ENCODE results near the gene NECTIN3. TPM values are rescaled to one million over a fixed set of nuclear protein-coding genes. Genes with fewer than 3 reads are reported as not detected.

The NECTIN3 gene
- polyA plus RNA-seq, 3 donors = not detected

DNA sequence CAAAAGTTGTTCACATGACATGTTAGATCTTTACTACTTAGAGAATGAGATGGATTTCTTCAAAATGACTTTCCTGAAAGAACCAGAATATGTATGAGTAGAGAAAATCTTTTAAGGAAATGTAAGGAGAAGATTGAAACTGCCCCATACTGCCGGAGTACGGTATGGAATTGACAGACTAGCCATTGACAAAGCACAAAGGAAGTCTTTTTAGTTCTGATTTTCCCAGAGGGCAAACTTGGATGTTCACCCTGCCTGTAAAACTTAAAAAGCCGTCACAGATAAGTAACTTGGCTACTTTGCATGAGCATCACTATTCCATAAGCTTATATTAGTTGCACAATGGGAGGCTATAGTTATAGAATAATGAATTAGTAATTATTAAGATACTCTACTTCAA is 93.8 kb downstream of the NECTIN3 start:
- Histone ChIP-seq H3K4me3 (replicated peaks in 1 of 3; ENCODE audit: low read depth in 2 of 3, low read length in 3 of 3) (no peak overlapping the region), H3K9ac (ENCODE audit: insufficient read depth, low read length, poor library complexity, severe bottlenecking) (no peak overlapping the region), H3K79me2 (ENCODE audit: insufficient read depth, low read length) (no peaks in the 10 kb centered on the region), H3K27me3 (ENCODE audit: control insufficient read depth in 2 of 2, insufficient read depth in 2 of 2, low read length in 2 of 2) (no peaks in the 10 kb centered on the region), H4K20me1 (ENCODE audit: insufficient read depth, low read length) (no peaks in the 10 kb centered on the region), H3K27ac (ENCODE audit: low read depth in 1 of 2, low read length in 2 of 2) (no peak overlapping the region), H3K9me3 (replicated peaks in 1 of 2; ENCODE audit: control insufficient read depth in 1 of 2, insufficient read depth in 1 of 2, low read length in 2 of 2) (peaks cover 0 to 6% of the 10 kb centered on the region in 2 donors), H3K4me2 (replicated peaks; ENCODE audit: extremely low read depth, low read length, poor library complexity, severe bottlenecking) (no peak overlapping the region), H3K36me3 (replicated peaks in 1 of 2; ENCODE audit: control insufficient read depth in 1 of 2, insufficient read depth in 2 of 2, low read length in 2 of 2) (no peaks in the 10 kb centered on the region), H2AFZ (ENCODE audit: insufficient read depth, low read depth, low read length, poor library complexity, severe bottlenecking) (no peak overlapping the region), H3K4me1 (ENCODE audit: control insufficient read depth in 1 of 2, insufficient read depth in 2 of 2, low read length in 2 of 2) (no peaks in the 10 kb centered on the region)
- Mint-ChIP-seq H3K4me3 (no peak overlapping the region), H3K27me3 (ENCODE audit: low read depth in 3 of 3) (no peaks in the 10 kb centered on the region), H3K9me3 (peaks cover 1 to 11% (median 5%) of the 10 kb centered on the region in 7 donors), H3K36me3 (no peaks in the 10 kb centered on the region), H3K4me1 (no peaks in the 10 kb centered on the region), H3K27ac (no peak overlapping the region)
- intact Hi-C loops (cut with micrococcal nuclease) = no loop called here
- no CpG with 5 or more reads among the region's 3 CpGs for WGBS (ENCODE audit: insufficient coverage)
- no peak for DNase-seq
- TF ChIP-seq, protein P1, sequence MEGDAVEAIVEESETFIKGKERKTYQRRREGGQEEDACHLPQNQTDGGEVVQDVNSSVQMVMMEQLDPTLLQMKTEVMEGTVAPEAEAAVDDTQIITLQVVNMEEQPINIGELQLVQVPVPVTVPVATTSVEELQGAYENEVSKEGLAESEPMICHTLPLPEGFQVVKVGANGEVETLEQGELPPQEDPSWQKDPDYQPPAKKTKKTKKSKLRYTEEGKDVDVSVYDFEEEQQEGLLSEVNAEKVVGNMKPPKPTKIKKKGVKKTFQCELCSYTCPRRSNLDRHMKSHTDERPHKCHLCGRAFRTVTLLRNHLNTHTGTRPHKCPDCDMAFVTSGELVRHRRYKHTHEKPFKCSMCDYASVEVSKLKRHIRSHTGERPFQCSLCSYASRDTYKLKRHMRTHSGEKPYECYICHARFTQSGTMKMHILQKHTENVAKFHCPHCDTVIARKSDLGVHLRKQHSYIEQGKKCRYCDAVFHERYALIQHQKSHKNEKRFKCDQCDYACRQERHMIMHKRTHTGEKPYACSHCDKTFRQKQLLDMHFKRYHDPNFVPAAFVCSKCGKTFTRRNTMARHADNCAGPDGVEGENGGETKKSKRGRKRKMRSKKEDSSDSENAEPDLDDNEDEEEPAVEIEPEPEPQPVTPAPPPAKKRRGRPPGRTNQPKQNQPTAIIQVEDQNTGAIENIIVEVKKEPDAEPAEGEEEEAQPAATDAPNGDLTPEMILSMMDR (IDR thresholded peaks at IDR 0.05) = no peak

DNA sequence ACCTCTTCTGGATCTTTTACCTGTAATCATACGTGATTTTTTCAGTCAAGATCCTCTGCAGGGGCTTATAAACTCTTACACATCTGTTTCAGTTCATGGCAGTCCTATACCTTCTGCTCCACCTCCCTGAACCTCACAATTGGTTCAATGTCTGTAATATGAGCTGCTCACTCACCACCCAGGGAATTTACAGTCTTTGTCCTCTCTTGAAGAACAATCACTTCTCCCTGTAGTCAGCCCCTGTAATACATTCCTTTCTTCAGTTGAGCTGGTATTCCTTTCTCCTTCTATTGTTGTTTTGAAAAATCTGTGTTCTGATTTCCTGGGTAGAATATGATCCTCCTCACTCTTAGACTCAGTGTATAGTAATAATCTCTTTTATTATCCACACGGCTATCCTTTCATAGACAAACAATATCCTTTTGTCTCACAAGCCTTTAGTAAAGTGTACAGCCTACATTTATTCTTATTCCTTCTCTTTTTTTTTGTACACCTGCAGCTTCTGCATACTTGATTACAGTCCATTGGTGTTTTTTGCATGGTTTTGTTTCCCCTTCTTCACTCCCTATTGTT is 101.8 kb downstream of the NECTIN3 start:
- Histone ChIP-seq H3K27me3 (ENCODE audit: control insufficient read depth in 2 of 2, insufficient read depth in 2 of 2, low read length in 2 of 2) (no peaks in the 10 kb centered on the region), H3K9ac (ENCODE audit: insufficient read depth, low read length, poor library complexity, severe bottlenecking) (no peak overlapping the region), H3K4me1 (ENCODE audit: control insufficient read depth in 1 of 2, insufficient read depth in 2 of 2, low read length in 2 of 2) (no peaks in the 10 kb centered on the region), H3K4me2 (replicated peaks; ENCODE audit: extremely low read depth, low read length, poor library complexity, severe bottlenecking) (no peak overlapping the region), H2AFZ (ENCODE audit: insufficient read depth, low read depth, low read length, poor library complexity, severe bottlenecking) (no peak overlapping the region), H3K36me3 (replicated peaks in 1 of 2; ENCODE audit: control insufficient read depth in 1 of 2, insufficient read depth in 2 of 2, low read length in 2 of 2) (no peaks in the 10 kb centered on the region), H3K4me3 (replicated peaks in 1 of 3; ENCODE audit: low read depth in 2 of 3, low read length in 3 of 3) (no peak overlapping the region), H3K9me3 (replicated peaks in 1 of 2; ENCODE audit: control insufficient read depth in 1 of 2, insufficient read depth in 1 of 2, low read length in 2 of 2) (no peaks in the 10 kb centered on the region), H4K20me1 (ENCODE audit: insufficient read depth, low read length) (no peaks in the 10 kb centered on the region), H3K79me2 (ENCODE audit: insufficient read depth, low read length) (no peaks in the 10 kb centered on the region), H3K27ac (ENCODE audit: low read depth in 1 of 2, low read length in 2 of 2) (no peak overlapping the region)
- WGBS (ENCODE audit: insufficient coverage) = 88% methylated on average over 1 of the region's 2 CpGs
- TF ChIP-seq, protein P1 (IDR thresholded peaks at IDR 0.05) = no peak
- no peak overlapping the region for H3K4me3 Mint-ChIP-seq
- no peak overlapping the region for H3K27ac Mint-ChIP-seq
- H3K27me3 Mint-ChIP-seq (ENCODE audit: low read depth in 3 of 3) = no peaks in the 10 kb centered on the region
- intact Hi-C loops (cut with micrococcal nuclease) = no loop called here
- H3K36me3 Mint-ChIP-seq = no peaks in the 10 kb centered on the region
- H3K4me1 Mint-ChIP-seq = no peaks in the 10 kb centered on the region
- DNase-seq = no peak
- no peaks in the 10 kb centered on the region for H3K9me3 Mint-ChIP-seq

Measured in CD14-positive monocyte (primary cell).